GM12873 (cell line): ENCODE measurements around the gene CTNNA2.

Experiments used
- CTCF ChIP-seq: IDR thresholded peaks from 2 replicates; pipeline ENCODE4 v1.5.1; 2012; ENCODE audit warnings: low read depth, mild to moderate bottlenecking, moderate library complexity, low read length, control low read depth; ENCODE audit not compliant: insufficient read depth; ENCODE audit errors: missing control alignments

The CTNNA2 gene

GRCh38 chr2:80187156-80187555, 674.3 kb downstream of the CTNNA2 start:
- no peak for TF ChIP-seq CTCF

GRCh38 chr2:80190166-80190565, 677.3 kb downstream of the CTNNA2 start:
- TF ChIP-seq CTCF, result no peak

GRCh38 chr2:80193566-80193965, 680.7 kb downstream of the CTNNA2 start:
- TF ChIP-seq CTCF, result no peak

GRCh38 chr2:80195034-80195433, 682.2 kb downstream of the CTNNA2 start:
- TF ChIP-seq CTCF, result no peak

- no peak for TF ChIP-seq CTCF
Observed at GRCh38 chr2:80198042-80198441, 685.2 kb downstream of the CTNNA2 start.

GRCh38 chr2:80199504-80199903, 686.7 kb downstream of the CTNNA2 start:
- no peak for TF ChIP-seq CTCF

- TF ChIP-seq CTCF, result no peak
Observed at GRCh38 chr2:80205498-80205897, 692.6 kb downstream of the CTNNA2 start.
